KG1 (cell line): Measurements from ENCODE around the gene ZBTB8B.
"Not testable (repeated sequence)": the region's sequence is repeated elsewhere in the genome, so short reads cannot be mapped to it uniquely, and the experiment has no call there.

ENCODE experiments used
- DNase-seq: peaks from one replicate; lab custom pipeline; 2025; lab: John Stamatoyannopoulos, UW

Gene ZBTB8B

DNA sequence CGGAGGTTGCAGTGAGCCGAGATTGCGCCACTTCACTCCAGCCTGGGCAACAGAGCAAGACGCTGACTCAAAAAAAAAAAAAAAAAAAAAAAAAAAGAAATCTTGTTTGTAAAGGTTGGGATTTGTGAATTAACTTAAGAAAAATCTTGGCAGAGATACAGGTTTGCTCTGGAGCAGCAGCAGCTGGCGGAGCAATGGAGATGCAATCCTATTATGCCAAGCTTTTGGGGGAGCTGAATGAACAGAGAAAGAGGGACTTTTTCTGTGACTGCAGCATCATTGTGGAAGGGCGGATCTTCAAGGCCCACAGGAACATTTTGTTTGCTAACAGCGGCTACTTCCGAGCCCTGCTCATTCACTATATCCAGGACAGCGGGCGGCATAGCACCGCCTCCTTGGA lies 5.6 kb downstream of the ZBTB8B start:
- DNase-seq: no peak

DNA sequence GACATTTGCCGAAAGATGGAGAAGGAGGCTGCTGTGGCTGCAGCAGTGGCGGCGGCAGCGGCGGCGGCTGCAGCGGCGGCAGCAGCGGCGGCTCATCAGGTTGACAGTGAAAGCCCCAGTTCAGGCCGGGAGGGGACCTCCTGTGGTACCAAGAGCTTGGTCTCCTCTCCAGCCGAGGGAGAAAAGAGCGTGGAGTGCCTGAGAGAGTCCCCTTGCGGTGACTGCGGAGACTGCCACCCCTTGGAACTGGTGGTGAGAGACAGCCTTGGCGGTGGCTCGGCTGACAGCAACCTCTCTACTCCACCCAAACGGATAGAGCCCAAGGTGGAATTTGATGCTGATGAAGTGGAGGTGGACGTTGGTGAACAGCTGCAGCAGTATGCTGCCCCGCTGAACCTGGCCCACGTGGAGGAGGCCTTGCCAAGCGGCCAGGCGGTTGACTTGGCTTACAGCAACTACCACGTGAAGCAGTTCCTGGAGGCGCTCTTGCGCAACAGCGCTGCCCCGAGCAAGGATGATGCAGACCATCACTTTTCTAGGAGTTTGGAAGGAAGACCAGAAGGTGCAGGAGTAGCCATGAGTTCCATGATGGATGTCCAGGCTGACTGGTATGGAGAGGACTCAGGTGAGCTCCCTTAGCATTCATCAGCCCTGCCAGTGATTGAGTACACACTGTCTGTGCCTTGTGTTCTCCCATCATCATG lies 6.3 kb downstream of the ZBTB8B start:
- DNase-seq: no peak

DNA sequence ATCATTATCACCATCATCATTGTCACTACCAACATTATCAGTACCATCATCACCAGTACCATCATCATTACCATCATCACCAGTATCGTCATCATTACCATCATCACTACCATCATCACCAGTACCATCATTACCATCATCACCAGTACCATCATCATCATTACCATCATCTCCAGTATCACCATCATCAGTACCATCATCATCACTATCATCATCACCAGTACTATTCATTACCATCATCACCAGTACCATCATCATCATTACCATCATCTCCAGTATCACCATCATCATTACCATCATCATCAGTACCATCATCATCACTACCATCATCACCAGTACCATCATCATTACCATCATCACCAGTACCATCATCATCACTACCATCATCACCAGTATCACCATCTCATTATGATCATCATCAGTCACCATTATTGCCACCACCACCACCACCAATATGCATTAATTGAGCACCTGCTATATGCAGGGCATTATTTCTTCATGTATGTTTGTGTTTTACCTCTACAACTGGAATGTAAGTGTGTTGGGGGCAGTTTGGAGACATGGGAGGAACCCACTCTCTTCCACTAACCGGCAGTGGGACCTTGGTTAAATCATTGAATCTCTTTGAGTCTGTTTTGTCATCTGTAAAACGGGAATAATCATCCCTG lies 7.0 kb downstream of the ZBTB8B start:
- DNase-seq: no peak

DNA sequence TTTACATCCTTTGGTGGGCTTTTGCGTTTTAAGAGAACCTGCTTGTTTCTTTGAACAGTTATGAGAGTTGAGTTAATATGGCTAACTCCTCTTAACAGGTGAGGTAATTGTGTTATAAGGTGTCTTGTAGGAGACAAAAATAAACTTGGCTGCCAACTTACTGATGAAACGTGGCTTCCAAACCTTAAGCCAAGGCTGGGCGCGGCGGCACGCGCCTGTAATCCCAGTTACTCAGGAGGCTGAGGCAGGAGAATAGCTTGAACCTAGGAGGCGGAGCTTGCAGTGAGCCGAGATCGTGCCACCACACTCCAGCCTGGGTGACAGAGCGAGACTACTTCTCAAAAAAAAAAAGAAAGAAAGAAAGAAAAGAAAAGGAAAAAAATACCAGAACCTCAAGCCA lies 8.1 kb downstream of the ZBTB8B start:
- DNase-seq: not testable (repeated sequence)

DNA sequence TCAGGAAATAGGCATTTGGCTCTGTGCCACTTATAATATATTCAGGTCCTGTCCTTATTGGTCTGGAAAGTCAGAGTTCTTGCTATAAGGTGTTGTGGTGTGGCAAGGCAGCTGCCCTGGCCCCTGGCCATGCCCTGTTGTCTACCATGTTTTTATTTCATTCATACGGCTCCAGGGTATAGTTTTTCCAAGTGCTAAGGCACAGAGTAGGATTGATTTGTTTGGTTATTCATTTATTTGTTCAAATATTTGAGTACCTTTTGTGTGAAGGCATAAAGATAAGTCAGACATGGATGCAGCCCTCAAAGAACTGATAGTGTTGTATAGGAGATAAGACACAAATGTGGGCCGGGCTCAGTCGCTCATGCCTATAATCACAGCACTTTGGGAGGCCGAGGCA lies 10.1 kb downstream of the ZBTB8B start:
- no peak for DNase-seq

DNA sequence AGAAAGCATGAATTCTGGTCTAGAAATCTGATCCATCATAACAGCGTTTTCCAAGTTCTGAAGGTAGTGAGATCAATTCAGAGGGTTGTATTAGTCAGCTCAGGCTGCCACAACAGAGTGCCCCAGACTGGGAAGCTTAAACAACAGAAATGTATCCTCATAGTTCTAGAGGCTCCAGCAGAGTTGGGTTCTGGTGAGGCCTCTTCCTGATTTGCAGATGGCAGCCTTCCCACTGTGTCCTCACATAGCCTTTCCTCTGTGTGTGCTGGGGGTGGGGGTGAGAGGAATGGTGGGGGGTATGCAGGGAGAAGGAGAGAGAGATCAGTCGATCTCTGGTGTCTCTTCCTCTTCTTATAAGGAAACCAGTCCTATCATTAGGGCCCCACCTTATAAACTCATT lies 15.1 kb downstream of the ZBTB8B start:
- DNase-seq: no peak

DNA sequence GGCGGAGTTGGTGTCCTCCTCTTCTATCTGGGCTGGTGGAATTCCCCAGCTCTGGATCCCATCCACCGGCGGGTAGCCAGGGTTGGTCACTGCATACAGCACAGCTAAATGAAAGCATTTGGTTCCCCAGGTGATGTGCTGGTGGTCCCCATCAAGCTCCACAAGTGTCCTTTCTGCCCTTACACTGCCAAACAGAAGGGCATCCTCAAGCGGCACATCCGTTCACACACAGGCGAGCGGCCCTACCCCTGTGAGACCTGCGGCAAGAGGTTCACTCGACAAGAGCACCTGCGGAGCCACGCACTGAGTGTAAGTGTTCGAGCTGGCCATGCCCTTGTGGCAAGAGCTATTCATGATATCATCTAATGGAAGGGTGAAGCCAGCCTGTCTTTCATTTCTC lies 15.9 kb downstream of the ZBTB8B start:
- DNase-seq: no peak

DNA sequence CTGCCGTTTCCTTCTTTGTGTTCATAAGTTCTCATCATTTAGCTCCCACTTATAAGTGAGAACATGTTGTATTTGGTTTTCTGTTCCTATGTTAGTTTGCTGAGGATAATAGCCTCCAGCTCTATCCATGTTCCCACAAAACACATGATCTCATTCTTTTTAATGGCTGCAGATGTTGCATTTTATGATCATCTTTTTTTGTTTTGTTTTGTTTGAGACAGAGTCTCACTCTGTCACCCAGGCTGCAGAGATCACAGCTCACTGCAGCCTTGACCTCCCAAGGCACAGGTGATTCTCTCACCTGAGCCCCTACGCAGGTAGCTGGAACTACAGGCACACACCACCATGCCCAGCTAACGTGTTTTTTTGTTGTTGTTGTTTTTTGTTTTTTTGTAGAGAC lies 16.9 kb downstream of the ZBTB8B start:
- DNase-seq: not testable (repeated sequence)

DNA sequence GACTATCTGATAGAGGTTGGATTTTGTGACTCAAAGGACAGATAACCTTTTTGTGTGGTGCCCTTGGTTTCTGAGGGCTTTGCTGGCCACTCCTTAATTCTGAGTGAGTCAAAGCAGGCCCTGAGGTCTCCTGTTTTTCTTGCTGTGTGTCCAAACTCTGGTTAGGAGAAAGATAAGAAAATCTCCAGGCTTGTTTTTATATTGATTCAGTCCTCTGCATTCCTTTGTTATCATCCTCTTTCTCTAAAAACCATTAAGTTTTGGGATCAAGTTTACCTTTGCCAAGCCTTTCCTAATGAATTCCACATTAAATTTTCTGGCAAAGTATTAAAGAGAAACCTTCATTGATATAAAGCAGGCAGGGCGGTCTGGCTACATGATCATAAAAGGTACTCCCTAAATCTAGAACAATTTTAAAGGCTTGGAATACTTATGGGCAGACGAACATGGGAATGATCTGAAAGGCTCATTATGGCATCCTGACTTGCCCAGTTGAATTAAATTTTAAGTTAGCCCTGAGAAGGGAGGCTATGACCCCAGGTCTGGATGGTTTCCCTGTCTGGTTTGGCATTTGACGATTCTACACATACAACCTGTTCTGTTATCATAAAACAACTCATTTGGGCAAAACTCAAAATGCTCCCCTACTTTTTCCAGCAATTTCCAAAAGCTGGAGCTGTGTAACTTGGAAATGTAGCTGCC lies 20.8 kb downstream of the ZBTB8B start:
- DNase-seq: no peak

DNA sequence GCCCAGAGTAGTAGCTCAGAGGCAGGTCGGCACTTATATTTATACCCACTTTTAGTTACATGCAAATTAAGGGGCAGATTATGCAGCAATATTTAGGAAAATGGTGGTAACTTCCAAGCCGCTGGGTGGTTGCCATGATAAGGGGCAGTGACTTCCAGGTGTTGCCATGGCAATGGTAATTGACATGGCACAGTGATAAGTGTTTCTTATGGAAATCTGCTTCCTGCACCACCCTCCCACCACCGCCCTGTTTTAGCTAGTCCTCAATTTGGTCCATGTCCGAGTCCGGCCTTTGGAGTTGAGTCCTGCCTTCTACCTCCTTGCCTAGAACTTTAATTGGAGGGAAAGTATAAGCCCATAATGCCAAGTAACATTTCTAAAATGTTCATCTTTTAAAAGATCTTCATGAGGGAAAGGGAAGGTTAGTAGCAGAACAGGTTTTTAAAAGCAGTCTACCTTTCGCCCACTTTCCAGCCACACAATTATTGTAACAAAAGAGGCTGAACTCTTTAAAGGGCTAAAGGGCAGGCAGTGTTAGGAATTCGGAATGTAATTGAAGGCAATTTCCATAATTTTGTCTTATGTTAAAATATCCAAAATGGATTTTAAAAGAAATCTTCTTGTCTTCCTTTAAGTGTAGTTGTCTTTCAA lies 21.7 kb downstream of the ZBTB8B start:
- no peak for DNase-seq

DNA sequence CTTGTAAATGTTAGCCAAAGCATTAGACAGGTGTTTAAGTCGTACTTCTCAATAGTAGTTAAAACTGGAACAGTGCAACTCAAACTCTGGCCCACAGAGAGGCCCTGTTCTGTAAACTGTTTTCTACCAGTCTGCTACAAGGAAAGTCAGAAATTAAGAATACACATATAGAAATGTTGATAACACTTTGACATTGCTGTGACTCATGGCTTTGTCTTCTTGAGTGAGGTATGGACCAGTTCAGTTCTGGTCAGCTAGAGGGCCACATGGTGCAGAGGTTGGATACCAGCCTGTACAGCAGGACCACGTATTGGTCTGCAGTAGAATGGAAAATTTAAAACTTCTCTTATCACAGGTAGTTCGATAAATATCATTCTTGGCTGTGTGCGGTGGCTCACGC lies 22.3 kb downstream of the ZBTB8B start:
- no peak for DNase-seq

DNA sequence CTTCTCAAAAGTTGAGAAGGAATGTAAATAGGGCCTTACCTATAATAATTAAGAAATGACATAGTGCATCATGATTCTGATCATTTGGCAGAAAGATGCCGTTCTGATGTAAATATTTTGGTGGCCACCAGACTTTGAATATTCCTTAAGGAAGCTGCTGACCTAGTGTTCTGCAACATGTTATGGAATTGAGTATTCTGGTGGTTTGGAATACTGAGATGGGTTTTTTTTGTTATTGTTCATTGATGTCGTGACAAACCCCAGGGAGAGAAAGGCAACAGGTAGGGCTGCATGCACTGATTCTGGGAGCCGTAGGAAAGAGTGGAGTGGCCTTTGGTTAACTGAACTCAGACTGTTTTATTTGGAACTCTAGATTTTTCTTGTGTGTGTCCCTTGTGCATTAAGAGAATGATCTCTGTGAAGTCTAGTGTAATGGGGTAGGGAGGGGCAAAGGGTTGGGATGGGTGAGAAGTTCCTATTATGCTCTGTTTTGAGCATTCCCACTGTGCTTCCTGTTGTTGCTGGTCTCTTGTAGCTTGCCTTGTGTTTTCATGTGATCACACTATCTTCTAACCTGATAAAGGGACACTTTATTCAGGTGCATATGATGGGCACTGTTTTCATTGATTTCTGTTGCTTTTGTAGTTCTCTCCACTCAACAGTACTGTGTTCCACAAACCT lies 25.0 kb downstream of the ZBTB8B start:
- no peak for DNase-seq

DNA sequence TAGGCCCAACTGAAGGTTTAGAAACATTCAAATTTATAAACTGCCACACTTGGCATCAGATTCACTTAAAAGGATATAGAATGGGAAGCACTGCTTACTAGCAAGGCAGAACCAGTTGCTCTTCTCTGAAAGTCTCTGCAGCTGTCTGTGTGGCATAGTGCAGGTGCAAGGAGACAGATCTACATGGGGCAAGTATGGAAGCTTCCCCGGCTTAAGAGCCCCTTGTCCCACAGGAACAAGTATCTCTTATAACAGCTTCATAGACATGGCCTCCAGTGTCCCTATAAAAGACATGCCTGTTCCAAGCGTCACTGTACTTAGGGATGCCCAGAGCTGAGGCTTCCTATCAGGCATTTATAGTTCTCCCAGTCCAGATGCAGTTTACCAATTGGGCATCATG lies 26.5 kb downstream of the ZBTB8B start:
- no peak for DNase-seq

DNA sequence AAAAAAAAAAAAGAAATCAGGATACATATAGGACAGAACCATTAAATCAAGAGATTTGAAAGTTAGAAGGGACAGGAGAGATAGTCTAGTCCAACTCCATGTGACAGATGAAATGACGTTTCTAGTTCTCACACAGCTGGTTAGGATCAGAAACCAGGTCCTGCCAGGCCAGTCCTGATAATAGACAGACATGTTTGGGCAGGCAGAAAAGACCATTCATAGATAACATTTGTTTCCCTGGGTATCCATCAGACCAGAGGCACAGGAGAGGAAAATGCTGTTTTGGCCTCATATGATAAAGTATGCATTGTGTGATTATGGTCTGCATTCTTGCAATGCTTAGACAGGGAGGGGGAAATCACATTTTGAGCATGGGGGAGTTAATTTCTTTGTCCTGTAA lies 29.3 kb downstream of the ZBTB8B start:
- DNase-seq: no peak

DNA sequence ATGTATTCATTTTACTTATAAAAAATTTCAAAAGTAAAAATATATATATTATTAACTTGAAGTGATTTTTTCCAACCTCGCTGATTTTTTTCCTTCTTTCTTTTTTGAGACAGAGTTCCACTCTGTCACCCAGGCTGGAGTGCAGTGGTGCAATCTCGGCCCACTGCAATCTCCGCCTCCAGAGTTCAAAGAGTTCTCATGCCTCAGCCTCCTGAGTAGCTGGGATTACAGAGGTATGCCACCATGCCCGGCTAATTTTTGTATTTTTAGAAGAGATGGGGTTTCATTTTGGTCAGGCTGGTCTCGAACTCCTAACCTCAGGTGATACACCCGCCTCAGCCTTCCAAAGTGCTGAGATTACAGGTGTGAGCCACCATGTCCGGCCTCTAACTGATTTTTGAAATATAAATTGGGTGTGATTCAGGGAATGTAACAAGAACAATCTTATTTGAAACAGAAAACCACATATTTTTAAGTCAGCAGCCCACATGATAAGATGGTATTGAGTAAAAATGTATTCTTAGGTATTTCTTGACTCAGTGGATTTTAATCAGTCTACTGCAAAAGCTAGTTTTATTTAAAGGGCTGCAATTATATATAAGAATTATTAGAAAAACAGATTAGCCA lies 30.0 kb downstream of the ZBTB8B start:
- no peak for DNase-seq

DNA sequence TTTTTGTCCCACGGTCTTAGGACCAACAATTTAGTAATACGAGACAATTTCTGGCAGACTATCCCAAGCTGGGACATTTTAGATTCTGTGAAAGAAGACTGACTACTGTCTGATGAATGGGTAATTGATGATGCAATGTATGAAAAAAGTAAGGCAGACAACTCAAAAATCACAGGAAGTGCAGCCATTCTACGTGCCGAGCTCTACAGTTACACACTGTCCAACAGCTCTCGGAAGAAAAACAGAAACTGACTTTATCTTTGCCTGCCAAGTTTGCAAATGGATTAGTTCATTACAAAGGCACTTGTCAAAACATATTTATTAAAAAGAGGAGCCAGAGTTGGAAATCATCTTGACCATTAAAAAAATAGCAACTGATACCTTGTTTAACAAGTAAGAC lies 31.3 kb downstream of the ZBTB8B start:
- no peak for DNase-seq

DNA sequence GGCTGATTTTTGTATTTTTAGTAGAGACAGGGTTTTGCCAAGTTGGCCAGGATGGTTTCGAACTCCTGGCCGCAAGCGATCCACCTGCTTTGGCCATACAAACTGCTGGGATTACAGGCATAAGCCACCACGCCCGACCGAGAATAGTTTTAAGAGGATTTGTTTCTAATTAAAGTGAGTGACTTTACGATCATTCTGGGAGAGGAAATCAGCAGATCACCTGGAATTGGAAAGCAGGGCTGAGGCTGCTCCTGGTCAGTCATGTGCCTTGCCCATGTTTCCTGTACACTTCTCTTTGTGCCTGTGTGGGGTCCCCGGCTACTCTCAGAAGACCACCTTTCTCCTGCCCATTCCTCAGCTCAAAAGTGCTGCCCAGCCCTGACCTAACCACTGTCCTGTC lies 33.9 kb downstream of the ZBTB8B start:
- DNase-seq: no peak

DNA sequence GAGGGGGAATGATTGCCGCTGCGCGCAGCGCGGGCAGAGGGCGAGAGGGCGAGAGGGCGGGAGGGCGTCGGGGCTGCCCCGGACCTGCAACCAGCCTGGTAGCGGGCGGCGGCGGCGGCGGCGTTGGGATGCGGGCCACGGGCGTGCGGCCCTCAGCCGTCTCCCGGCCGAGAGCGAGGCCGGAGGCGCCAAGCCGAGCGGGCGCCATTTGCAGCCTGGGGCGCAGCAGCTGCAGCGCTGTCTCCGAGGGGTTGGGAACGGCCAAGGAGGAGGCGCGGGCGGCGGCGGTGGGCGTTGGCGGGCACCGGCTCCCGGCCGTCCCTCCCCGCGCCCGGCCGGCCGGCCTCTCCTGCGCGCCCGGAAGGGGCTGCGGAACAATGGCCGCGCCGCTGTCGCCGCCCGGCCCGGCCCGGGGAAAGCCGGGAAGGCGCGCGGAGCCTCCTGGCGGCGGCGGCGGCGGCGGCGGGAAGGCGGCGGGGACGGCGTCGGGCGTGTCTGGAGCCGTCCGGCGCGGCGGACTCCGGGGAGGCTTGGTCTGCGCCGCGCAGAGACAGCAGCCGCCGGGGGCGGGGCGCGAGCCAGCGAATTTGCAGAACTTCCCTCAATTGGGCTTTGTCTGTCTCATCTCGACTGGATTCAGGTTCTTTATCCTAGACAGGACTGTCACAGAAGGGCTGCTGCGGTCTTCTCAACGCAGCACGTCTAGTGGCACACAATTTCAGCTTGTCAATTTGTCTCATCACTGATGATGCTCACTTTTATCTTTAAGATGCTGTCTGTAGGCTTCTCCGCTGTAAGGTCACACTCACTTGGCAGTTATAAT lies 35.7 kb downstream of the ZBTB8B start:
- peak; percentile 40 for DNase-seq

DNA sequence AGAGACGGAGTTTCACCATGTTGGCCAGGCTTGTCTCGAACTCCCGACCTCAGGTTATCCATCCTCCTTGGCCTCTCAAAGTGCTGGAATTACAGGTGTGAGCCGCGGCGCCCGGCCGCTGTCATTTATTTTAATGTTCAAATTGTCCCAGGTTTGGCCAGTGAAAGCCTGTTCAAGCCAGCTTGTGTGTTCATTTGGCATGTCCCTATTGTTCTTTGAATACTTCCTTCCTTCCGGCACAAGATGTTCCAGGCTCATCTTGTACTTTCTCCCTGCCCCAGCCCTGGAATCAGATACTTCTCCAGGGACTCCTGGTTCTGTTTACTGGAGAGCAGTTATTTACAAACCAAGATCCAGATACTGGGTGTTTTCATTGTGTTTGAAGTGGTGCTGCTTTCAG lies 37.0 kb downstream of the ZBTB8B start:
- DNase-seq: no peak

DNA sequence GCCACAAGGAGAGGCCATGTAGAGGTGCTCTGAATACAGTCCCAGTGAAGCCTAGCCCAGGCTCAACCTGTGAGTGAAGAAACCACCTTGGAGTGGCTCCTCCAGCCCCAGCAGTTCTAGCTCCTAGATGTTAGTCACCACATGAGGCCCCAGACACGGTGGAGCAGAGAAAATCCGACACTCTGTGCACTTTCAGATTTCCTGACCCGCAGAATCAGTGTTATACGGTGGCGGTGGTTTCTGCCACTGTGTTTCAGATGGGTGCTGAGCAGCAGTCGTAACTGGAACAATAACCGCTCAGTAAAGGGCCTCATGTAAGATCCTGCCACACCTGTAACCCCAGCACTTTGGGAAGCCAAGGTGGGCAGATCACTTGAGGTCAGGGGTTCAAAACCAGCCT lies 38.3 kb downstream of the ZBTB8B start:
- DNase-seq: no peak

DNA sequence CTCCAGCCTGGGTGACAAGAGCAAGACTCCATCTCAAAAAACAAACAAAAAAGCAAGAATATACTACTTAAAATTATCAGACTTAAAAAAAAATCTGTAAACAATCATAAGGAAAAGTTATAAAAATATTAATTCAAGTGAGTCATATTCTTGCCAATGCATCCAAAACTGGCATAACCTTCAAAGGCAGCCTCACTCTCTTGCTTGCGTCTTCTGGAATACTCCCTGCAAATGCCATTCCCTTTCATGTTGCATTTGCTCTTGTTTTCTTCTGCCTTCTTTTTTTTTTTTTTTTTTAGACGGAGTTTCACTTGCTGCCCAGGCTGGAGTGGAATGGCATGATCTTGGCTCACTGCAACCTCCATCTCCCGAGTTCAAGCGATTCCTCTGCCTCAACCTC lies 42.1 kb downstream of the ZBTB8B start:
- DNase-seq: no peak
